Activated T-cell treated with anti-CD3 and anti-CD28 coated beads, Interleukin-2, amount 50 U/mL, for 4 hours (primary cell): ENCODE measurements around the gene HOXD10. TPM values are rescaled to one million over a fixed set of nuclear protein-coding genes. Genes with fewer than 3 reads are reported as not detected.

Experiments
- ATAC-seq, 2 donors: fragments of 200-7000 bp; cut with Tn5 transposase; one replicate each; pipeline ENCODE4 v1.10.0; 2021
- DNase-seq: peaks from one replicate; pipeline ENCODE4 v3.0.0-alpha.2; 2020
- H3K27me3 Mint-ChIP-seq: one replicate; pipeline ENCODE4 v1.8.0; 2021; ENCODE audit warnings: low read depth, mixed read lengths
- H3K36me3 Mint-ChIP-seq: one replicate; pipeline ENCODE4 v1.8.0; 2022; ENCODE audit warnings: mixed read lengths; ENCODE audit not compliant: insufficient read depth
- H3K4me1 Mint-ChIP-seq: one replicate; pipeline ENCODE4 v1.8.0; 2021; ENCODE audit warnings: low read depth, mixed read lengths
- H3K4me3 Mint-ChIP-seq: one replicate; pipeline ENCODE4 v1.8.0; 2021; ENCODE audit warnings: mild to moderate bottlenecking, moderate library complexity, mixed read lengths
- H3K9me3 Mint-ChIP-seq: one replicate; pipeline ENCODE4 v1.8.0; 2021; ENCODE audit warnings: mixed read lengths
- total RNA-seq, 3 donors: library from RNA; stranded (reverse); gene quantifications; one replicate each; pipeline ENCODE4 v1.2.1, GENCODE V29; 2021

The HOXD10 gene
- total RNA-seq, 3 donors from 2014 or later = not detected

- DNase-seq (no peak), ATAC-seq (peak in 1 of 2 donors; percentile 46)
- H3K4me3 Mint-ChIP-seq = peak overlapping the region; percentile 45
- no peaks in the 10 kb centered on the region for H3K36me3 Mint-ChIP-seq
- peaks cover 9% of the 10 kb centered on the region for H3K9me3 Mint-ChIP-seq
- peaks cover 90% of the 10 kb centered on the region for H3K27me3 Mint-ChIP-seq
- peaks cover 7% of the 10 kb centered on the region for H3K4me1 Mint-ChIP-seq
Measured at GRCh38 chr2:176088048-176088936, 28.3 kb upstream of the HOXD10 start.

- ATAC-seq (no peak), DNase-seq (no peak)
- Mint-ChIP-seq H3K27me3 (peaks cover 90% of the 10 kb centered on the region), H3K36me3 (no peaks in the 10 kb centered on the region), H3K4me1 (peaks cover 13% of the 10 kb centered on the region), H3K4me3 (no peak overlapping the region), H3K9me3 (peaks cover 9% of the 10 kb centered on the region)
Measured at GRCh38 chr2:176088937-176089842, 27.4 kb upstream of the HOXD10 start.

- Mint-ChIP-seq H3K4me1 (peaks cover 13% of the 10 kb centered on the region), H3K4me3 (no peak overlapping the region), H3K9me3 (peaks cover 9% of the 10 kb centered on the region), H3K27me3 (peaks cover 91% of the 10 kb centered on the region), H3K36me3 (no peaks in the 10 kb centered on the region)
- no peak for ATAC-seq
- no peak for DNase-seq
Measured at GRCh38 chr2:176089843-176090395, 26.7 kb upstream of the HOXD10 start.

- DNase-seq (no peak), ATAC-seq (no peak)
- no peak overlapping the region for H3K4me3 Mint-ChIP-seq
- peaks cover 9% of the 10 kb centered on the region for H3K9me3 Mint-ChIP-seq
- H3K27me3 Mint-ChIP-seq = peaks cover 91% of the 10 kb centered on the region
- H3K4me1 Mint-ChIP-seq = peaks cover 13% of the 10 kb centered on the region
- H3K36me3 Mint-ChIP-seq = no peaks in the 10 kb centered on the region
Measured at GRCh38 chr2:176090862-176091261, 25.7 kb upstream of the HOXD10 start.

- ATAC-seq = no peak
- no peaks in the 10 kb centered on the region for H3K36me3 Mint-ChIP-seq
- no peak for DNase-seq
- peaks cover 18% of the 10 kb centered on the region for H3K4me1 Mint-ChIP-seq
- H3K27me3 Mint-ChIP-seq = peaks cover 92% of the 10 kb centered on the region
- peaks cover 9% of the 10 kb centered on the region for H3K9me3 Mint-ChIP-seq
- peak overlapping the region; percentile 19 for H3K4me3 Mint-ChIP-seq
Measured at GRCh38 chr2:176091329-176092258, 25.0 kb upstream of the HOXD10 start.

GRCh38 chr2:176092270-176093144, 24.1 kb upstream of the HOXD10 start, which contains the start of gene HOXD13:
Gene HOXD13 (plus strand): TSS chr2:176092721. CDS start chr2:176092891, 170 bp downstream.
- Mint-ChIP-seq H3K27me3 (peaks cover 92% of the 10 kb centered on the region), H3K9me3 (peaks cover 9% of the 10 kb centered on the region), H3K4me3 (peak within 1 kb of the TSS; percentile 19), H3K4me1 (peaks cover 26% of the 10 kb centered on the region), H3K36me3 (no peaks in the 10 kb centered on the region)
- ATAC-seq = peak; percentile 18 to 27
- DNase-seq = no peak

GRCh38 chr2:176093145-176093897, 23.3 kb upstream of the HOXD10 start:
- peaks cover 92% of the 10 kb centered on the region for H3K27me3 Mint-ChIP-seq
- H3K4me3 Mint-ChIP-seq = no peak overlapping the region
- no peaks in the 10 kb centered on the region for H3K36me3 Mint-ChIP-seq
- peaks cover 28% of the 10 kb centered on the region for H3K4me1 Mint-ChIP-seq
- ATAC-seq = no peak
- peaks cover 9% of the 10 kb centered on the region for H3K9me3 Mint-ChIP-seq
- no peak for DNase-seq

GRCh38 chr2:176093898-176094249, 22.7 kb upstream of the HOXD10 start:
- ATAC-seq = no peak
- DNase-seq = no peak
- H3K4me3 Mint-ChIP-seq = no peak overlapping the region
- H3K9me3 Mint-ChIP-seq = peaks cover 9% of the 10 kb centered on the region
- peaks cover 27% of the 10 kb centered on the region for H3K4me1 Mint-ChIP-seq
- no peaks in the 10 kb centered on the region for H3K36me3 Mint-ChIP-seq
- H3K27me3 Mint-ChIP-seq = peaks cover 92% of the 10 kb centered on the region

GRCh38 chr2:176094349-176094748, 22.2 kb upstream of the HOXD10 start:
- H3K4me1 Mint-ChIP-seq = peaks cover 27% of the 10 kb centered on the region
- peaks cover 92% of the 10 kb centered on the region for H3K27me3 Mint-ChIP-seq
- no peak overlapping the region for H3K4me3 Mint-ChIP-seq
- H3K9me3 Mint-ChIP-seq = peaks cover 9% of the 10 kb centered on the region
- DNase-seq = no peak
- H3K36me3 Mint-ChIP-seq = no peaks in the 10 kb centered on the region
- no peak for ATAC-seq

GRCh38 chr2:176095421-176095820, 21.2 kb upstream of the HOXD10 start:
- ATAC-seq (no peak), DNase-seq (no peak)
- Mint-ChIP-seq H3K9me3 (peaks cover 9% of the 10 kb centered on the region), H3K27me3 (peaks cover 88% of the 10 kb centered on the region), H3K4me1 (peaks cover 27% of the 10 kb centered on the region), H3K36me3 (no peaks in the 10 kb centered on the region), H3K4me3 (no peak overlapping the region)

GRCh38 chr2:176096243-176096985, 20.2 kb upstream of the HOXD10 start:
- H3K4me1 Mint-ChIP-seq = peaks cover 27% of the 10 kb centered on the region
- peaks cover 88% of the 10 kb centered on the region for H3K27me3 Mint-ChIP-seq
- ATAC-seq = no peak
- no peak for DNase-seq
- H3K4me3 Mint-ChIP-seq = peak overlapping the region; percentile 54
- H3K36me3 Mint-ChIP-seq = no peaks in the 10 kb centered on the region
- peaks cover 4% of the 10 kb centered on the region for H3K9me3 Mint-ChIP-seq
